IPS-11a (cell line): Measurements from ENCODE around the gene ZFHX3.

ENCODE experiments used
- H3K4me3 ChIP-seq: one replicate; pipeline ENCODE4 v1.5.1; 2013; ENCODE audit warnings: low read depth, low read length, control low read depth

Gene ZFHX3

DNA sequence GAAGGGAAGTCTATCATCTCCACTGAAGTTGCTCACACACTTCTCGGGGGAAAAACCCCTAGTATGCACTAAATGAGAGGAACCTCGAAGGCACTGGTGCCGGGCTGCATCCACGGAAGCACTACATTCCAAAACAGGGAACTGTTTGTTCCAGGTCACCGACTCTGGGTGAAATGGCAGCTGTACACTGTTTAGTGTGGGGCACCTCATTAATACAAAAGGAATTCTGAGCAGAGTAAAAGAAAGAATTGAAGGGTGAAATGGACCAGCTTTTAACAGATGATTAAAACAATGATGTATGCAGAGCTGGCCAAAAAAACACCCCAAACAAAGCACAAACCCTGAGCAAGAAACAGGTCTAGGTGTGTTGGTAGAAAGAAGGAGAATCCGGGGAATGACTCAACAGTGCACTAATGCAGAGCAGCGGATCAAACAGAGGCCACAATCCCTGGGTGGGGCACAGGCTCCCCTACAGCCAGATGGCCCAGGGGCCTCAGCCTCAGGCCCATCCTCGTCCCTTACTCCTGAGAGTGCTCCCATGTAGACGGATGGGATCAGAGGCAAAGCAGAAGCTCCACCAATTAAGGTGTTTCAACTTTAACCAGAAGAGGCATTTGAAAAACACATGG, 161.5 kb downstream of the ZFHX3 start:
- no peak overlapping the region for H3K4me3 ChIP-seq

- H3K4me3 ChIP-seq: no peak overlapping the region
These were observed 163.4 kb downstream of the ZFHX3 start for GRCh38 chr16:72884573-72884972.

DNA sequence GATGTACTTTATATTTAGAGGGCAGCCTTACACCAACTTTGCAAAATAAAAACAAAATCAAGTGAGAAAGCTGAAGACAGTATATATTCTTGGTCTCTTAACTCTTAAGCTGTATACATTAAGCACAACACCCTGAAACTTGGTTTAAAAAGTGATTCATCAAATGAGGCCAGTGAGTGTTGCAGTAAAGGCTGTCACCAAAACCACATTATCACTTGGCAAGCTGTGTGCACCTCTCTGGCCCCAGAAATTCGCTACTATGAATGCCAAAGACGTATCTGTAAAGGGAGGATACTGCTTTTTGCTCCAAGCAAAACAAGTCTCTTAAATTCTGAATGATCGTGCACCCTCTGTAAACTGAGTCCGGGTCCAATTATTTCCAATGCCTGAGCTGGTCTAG, 163.9 kb downstream of the ZFHX3 start:
- H3K4me3 ChIP-seq: no peak overlapping the region

DNA sequence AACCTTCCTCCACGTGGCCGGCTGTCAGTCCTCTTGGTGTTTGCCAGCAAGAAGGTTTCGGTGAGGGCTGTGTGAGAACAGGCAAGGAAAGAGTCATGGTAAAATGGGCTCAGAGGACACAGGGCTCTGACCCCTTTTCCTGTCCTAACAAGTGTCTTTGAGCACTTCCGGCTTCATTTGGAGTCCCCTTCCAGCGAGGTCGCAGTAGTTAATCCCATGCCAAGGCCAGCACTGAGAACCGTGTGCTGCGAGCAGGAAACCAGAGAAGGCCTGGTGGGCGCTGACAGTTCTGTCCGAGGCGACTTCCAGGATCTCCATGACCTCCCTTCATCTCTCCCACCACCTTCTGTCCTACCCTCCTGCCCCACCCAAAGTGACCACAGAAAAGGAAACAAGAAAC, 168.1 kb downstream of the ZFHX3 start:
- H3K4me3 ChIP-seq: no peak overlapping the region

- no peak overlapping the region for H3K4me3 ChIP-seq
These were observed 169.3 kb downstream of the ZFHX3 start for GRCh38 chr16:72878301-72879269.

DNA sequence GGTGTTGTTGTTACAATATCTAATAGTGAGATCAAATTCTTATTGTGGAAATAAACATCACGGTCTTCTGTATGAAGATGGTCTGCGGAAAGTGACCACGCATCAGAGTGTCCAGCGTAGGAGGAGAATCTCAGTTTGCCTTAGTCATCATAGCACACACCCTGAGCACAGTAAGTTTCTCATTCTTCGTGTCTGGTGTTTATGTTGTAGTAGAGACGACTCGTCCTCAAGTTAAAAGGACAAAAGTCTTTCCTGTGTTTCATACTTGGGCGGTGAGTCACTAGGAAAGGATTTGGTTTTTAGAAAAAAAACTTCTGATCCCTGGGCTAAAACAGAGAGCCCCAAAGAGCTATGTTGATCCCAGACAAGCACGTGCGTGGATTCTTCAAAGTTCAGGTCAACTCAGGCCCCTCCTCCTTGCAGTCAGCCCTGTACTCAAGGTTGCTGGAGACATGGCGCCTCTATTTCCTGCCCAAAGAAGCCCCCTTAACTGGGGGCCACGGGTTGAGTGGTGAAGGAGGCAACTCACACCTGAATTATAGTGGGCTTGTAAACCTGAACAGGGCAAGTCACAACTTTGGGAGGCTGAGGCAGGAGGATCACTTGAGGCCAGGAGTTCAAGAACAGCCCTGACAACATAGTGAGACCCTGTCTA, 170.4 kb downstream of the ZFHX3 start:
- H3K4me3 ChIP-seq: no peak overlapping the region

DNA sequence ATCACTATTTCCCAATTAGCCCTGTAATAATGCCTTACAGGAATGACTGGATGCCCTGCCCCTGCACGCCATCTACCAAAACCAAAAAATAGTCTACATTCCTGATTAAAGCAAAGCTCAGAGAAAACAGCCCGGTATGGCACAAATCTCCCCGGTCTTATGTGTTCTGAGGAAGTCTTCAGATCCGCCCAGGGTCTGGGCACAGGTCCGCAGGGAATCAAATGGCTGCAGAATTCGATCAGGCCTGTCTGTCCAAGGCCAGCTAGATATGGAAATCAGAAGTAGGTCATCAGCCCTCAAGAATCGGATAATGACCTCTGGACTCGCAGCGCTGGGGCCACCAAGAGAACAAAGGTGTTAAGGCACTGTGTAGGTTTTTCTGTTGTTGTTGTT, 171.0 kb downstream of the ZFHX3 start:
- no peak overlapping the region for H3K4me3 ChIP-seq

DNA sequence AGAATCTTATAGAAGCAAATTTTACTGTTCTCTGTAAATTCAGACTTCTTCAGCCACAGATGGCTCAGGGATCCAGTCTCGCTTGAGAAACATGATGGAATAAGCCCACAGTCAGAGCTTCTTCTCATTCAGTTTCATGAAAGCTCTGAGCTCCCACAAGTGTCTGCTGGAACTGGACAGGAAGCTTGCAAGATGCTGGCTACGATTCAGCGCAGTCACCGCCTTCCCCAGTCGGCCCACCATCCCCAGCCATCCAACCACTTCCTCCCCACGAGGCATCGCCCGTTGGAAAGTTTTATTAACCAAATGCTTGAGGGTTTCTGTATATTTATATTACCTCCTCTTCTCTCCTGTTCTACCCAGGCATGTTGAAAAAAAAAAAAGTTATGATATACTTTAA, 171.7 kb downstream of the ZFHX3 start:
- H3K4me3 ChIP-seq: no peak overlapping the region

- no peak overlapping the region for H3K4me3 ChIP-seq
These were observed 172.5 kb downstream of the ZFHX3 start for GRCh38 chr16:72875291-72876031.

DNA sequence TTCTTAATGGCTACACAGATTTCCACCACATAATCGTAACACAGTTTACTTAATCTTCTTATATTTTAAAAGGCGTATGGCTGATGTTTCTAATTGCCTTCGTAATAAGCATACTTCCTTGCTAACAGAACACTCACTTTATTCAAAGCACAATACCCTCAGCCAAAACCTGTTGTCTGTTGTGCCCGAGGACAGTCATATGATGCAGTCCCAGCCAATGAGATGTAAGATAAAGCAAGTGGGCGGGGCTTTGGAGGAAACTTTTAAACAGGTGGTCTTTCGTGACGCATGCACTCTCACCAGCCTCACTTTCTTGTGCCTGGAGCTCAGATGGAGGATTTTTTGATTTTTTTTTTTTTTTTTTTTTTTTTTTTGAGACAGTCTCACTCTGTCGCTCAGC, 174.1 kb downstream of the ZFHX3 start:
- H3K4me3 ChIP-seq: no peak overlapping the region

DNA sequence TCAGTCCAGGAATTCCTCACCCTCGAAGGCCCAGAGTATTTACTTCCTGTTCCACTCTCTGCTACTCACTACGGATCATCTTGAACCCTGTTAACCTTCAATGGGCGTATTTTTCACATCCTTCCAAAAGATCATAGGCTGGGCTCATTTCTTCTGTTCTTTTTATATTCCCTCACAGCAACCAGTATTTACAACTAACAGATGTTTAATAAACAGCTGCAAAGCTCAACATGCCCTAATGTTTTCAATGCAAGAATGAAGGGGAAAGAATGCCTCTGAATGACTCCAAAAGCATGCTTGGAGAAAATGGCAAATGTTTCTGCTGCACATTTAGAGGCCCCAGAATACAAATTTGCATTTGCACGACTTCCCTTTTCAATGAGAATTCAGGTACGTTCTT, 174.9 kb downstream of the ZFHX3 start:
- no peak overlapping the region for H3K4me3 ChIP-seq

- no peak overlapping the region for H3K4me3 ChIP-seq
These were observed 182.1 kb downstream of the ZFHX3 start for GRCh38 chr16:72865835-72866234.

GRCh38 chr16:72865258-72865657, 182.7 kb downstream of the ZFHX3 start:
- H3K4me3 ChIP-seq: no peak overlapping the region

- no peak overlapping the region for H3K4me3 ChIP-seq
These were observed 183.6 kb downstream of the ZFHX3 start for GRCh38 chr16:72864130-72864833.

DNA sequence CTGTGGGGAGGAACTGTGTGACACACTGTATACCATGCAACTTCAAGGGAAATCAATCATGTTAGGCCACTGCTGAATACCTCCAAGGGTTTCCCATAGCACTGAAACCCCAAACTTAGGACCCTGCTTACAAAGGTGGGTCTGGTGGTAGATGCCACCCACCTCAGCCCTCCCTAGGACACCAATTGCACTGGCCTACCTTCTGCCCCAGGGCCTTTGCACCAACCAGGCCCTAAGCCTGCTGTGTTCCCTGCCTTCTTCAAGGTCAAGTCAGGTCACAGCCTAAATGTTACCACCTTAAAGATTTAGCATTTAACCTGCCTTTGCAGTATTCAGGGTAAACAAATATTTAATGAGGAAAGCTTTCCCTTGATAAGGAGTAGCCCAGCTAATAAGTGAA, 185.8 kb downstream of the ZFHX3 start:
- no peak overlapping the region for H3K4me3 ChIP-seq

DNA sequence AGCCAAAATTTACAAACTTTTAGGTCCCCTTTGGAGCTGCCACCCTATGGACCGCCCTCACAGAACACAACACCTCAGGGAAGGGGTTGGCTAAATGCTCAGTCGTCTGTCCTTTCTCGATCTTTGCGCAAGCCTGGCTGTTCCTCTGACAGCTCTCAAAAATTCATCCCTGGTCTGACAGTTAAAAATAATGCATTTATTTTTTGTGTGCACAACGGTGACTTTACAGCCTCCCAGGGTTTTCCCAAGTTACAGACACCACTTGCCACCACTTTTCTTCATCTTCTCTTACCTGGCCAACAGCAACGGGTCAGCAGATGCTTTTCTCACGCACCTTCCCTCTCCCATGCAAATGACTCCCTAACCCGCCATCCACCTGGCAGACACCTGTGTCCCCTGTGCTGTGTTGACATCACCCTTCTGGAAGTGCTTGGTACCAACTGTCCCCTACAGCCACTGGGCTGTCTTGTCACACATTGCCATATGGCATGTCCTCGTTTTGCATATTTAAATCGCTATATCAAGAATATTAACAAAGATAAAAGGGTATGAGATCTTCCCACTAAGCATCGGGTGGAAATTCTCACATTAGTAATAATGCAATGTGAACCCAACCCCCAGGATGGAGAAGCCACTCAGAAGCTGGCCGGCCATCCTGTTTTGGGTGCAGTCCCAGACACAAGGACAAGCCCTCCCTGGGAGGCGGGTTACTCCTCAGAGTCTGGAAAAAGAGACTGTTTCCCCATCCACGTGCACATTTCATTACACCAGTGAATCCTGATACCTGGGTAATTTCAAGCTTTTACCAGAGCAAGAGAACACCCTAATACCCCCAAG, 187.0 kb downstream of the ZFHX3 start:
- H3K4me3 ChIP-seq: no peak overlapping the region

DNA sequence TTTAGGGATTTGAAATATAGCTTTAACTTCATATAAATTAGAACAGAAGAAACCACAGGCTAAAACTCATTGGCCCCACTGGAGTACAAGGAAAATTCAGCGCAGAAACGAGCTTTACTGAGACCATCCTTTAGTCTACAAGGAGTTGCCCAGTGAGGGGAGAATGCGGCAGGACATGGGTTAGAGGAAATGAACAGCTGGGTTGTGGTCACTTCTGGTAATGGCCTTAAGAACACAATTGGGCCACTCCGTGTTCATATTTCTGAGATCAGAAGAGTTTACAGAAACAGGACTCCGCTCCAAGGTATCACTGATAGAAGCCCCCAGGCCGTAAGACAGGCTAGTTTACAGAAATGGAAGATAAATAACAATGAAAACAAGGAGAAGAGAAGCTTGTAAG, 188.3 kb downstream of the ZFHX3 start:
- no peak overlapping the region for H3K4me3 ChIP-seq

GRCh38 chr16:72858665-72859493, 189.0 kb downstream of the ZFHX3 start:
- no peak overlapping the region for H3K4me3 ChIP-seq
